Coronary artery (tissue), 2 donors: Measurements from ENCODE around the gene ZNF66.
"Not testable (repeated sequence)": the region's sequence is repeated elsewhere in the genome, so short reads cannot be mapped to it uniquely, and the experiment has no call there.

Experiments
- DNase-seq: peaks from one replicate; pipeline ENCODE4 v3.0.0-alpha.2; 2017; ENCODE audit warnings: low spot score
- H3K27ac ChIP-seq, 2 donors: fragments of 200-600 bp; sonication (generic); one replicate each; pipeline ENCODE4 v1.5.1; 2016 to 2019
- H3K4me3 ChIP-seq: fragments of 200-600 bp; sonication (generic); 2 replicates; pipeline ENCODE4 v1.5.1; 2016; ENCODE audit warnings: mild to moderate bottlenecking, moderate library complexity
- CTCF ChIP-seq: fragments of 200-600 bp; sonication (generic); IDR thresholded peaks from one replicate; pipeline ENCODE4 v1.5.1; 2019; ENCODE audit warnings: antibody characterized with exemption

Gene ZNF66

GRCh38 chr19:20776083-20777076 is at the start of gene ZNF66:
ZNF66 (plus strand) TSS chr19:20776304; CDS start chr19:20776448, 144 bp downstream.
- peak; percentile 96 for DNase-seq
- no peak for TF ChIP-seq CTCF
- Histone ChIP-seq H3K4me3 (peak within 1 kb of the TSS; percentile 88), H3K27ac (peak within 1 kb of the TSS in 1 of 2 donors; percentile 73)

GRCh38 chr19:20750169-20750568 is 25.9 kb upstream of the ZNF66 start:
- H3K27ac ChIP-seq, H3K4me3 ChIP-seq, DNase-seq: not testable (repeated sequence)

- H3K27ac ChIP-seq, DNase-seq: not testable (repeated sequence)
Measured at GRCh38 chr19:20752291-20752690, 23.8 kb upstream of the ZNF66 start.

GRCh38 chr19:20769225-20769736 is 6.8 kb upstream of the ZNF66 start:
- not testable (repeated sequence) for DNase-seq, H3K27ac ChIP-seq, H3K4me3 ChIP-seq

More at GRCh38 chr19:20752291-20752690, 23.8 kb upstream of the ZNF66 start:
- H3K4me3 ChIP-seq: not testable (repeated sequence)

GRCh38 chr19:20787786-20788185 is 11.7 kb downstream of the ZNF66 start:
- DNase-seq: no peak
- no peak for TF ChIP-seq CTCF
- no peak overlapping the region for H3K27ac ChIP-seq
- H3K4me3 ChIP-seq: no peak overlapping the region

GRCh38 chr19:20791806-20792205 is 15.7 kb downstream of the ZNF66 start:
- Histone ChIP-seq H3K27ac (no peak overlapping the region), H3K4me3 (no peak overlapping the region)
- no peak for DNase-seq
- no peak for TF ChIP-seq CTCF

- not testable (repeated sequence) for H3K27ac ChIP-seq, DNase-seq, H3K4me3 ChIP-seq
Measured at GRCh38 chr19:20806311-20807262, 30.5 kb downstream of the ZNF66 start.

- H3K4me3 ChIP-seq: no peak overlapping the region
- TF ChIP-seq CTCF: no peak
- no peak for DNase-seq
- no peak overlapping the region for H3K27ac ChIP-seq
Measured at GRCh38 chr19:20840371-20840770, 64.3 kb downstream of the ZNF66 start.
